Measurements from ENCODE around the gene SLC6A2.

- TF ChIP-seq POLR2AphosphoS5 (IDR thresholded peaks at IDR 0.05) (no peak), CTCF (IDR thresholded peaks at IDR 0.05) (no peak), POLR2A (IDR thresholded peaks at IDR 0.05) (no peak)
Measured at GRCh38 chr16:55621771-55622170, 34.0 kb upstream of the SLC6A2 start.
